ENCODE data around the gene MTCL3.

Gene MTCL3

DNA sequence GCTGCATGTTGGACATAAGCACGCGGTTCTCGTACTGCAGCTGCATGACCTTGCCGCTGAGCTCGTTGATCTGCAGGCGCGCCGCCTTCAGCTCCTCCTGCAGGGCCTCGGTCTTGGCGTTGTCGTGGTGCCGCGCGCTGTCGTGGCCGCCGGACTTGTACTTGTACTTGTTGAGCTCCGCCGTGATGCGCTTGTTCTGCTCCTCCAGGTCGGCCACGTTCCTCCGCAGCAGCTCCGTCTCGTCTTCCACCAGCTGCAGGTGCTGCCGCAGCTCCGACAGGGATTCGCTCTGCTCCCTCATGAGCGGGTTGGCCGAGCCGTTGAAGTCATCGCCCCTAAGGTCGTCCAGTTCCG is 43.3 kb downstream of the MTCL3 start:
- ATAC-seq: no peak
- Histone ChIP-seq H3K4me3 (ENCODE audit: low read depth in 2 of 2, low read length in 2 of 2) (no peak overlapping the region), H3K9me3 (ENCODE audit: control insufficient read depth, insufficient read depth, low read depth, low read length) (no peaks in the 10 kb centered on the region; the same call in 1 of the 2 replicates), H3K27ac (ENCODE audit: low read length) (no peak overlapping the region), H3K36me3 (ENCODE audit: control insufficient read depth, insufficient read depth, low read length) (no peaks in the 10 kb centered on the region), H3K27me3 (ENCODE audit: control insufficient read depth, insufficient read depth, low read length) (no peaks in the 10 kb centered on the region), H3K4me1 (ENCODE audit: control insufficient read depth, insufficient read depth, low read length) (no peaks in the 10 kb centered on the region; the same call in 1 of the 2 replicates)
- POLR2A ChIA-PET: no interaction called here
- intact Hi-C loops (cut with micrococcal nuclease; ENCODE audit: unreplicated experiment): no loop called here
- in situ Hi-C loops (cut with HindIII; ENCODE audit: low pct_unique_long_range_greater_than_20kb, low sequenced_read_pairs): no loop called here
- no TSS peak for BruUV-seq (replicated peaks)
- CTCF ChIA-PET: no interaction called here
- TF ChIP-seq POLR2AphosphoS5 (IDR thresholded peaks at IDR 0.05; ENCODE audit: low read depth, low read length): no peak
- TF ChIP-seq TCF7L2 (IDR thresholded peaks at IDR 0.05; ENCODE audit: low read depth, low read length): no peak
- TF ChIP-seq, protein P1, sequence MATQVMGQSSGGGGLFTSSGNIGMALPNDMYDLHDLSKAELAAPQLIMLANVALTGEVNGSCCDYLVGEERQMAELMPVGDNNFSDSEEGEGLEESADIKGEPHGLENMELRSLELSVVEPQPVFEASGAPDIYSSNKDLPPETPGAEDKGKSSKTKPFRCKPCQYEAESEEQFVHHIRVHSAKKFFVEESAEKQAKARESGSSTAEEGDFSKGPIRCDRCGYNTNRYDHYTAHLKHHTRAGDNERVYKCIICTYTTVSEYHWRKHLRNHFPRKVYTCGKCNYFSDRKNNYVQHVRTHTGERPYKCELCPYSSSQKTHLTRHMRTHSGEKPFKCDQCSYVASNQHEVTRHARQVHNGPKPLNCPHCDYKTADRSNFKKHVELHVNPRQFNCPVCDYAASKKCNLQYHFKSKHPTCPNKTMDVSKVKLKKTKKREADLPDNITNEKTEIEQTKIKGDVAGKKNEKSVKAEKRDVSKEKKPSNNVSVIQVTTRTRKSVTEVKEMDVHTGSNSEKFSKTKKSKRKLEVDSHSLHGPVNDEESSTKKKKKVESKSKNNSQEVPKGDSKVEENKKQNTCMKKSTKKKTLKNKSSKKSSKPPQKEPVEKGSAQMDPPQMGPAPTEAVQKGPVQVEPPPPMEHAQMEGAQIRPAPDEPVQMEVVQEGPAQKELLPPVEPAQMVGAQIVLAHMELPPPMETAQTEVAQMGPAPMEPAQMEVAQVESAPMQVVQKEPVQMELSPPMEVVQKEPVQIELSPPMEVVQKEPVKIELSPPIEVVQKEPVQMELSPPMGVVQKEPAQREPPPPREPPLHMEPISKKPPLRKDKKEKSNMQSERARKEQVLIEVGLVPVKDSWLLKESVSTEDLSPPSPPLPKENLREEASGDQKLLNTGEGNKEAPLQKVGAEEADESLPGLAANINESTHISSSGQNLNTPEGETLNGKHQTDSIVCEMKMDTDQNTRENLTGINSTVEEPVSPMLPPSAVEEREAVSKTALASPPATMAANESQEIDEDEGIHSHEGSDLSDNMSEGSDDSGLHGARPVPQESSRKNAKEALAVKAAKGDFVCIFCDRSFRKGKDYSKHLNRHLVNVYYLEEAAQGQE (IDR thresholded peaks at IDR 0.05; ENCODE audit: insufficient read depth in 1 of 2, low read depth in 2 of 2, low read length in 1 of 2): no peak
- TF ChIP-seq SIN3A (IDR thresholded peaks at IDR 0.05; ENCODE audit: borderline replicate concordance, insufficient read depth, low read depth, low read length): no peak
- TF ChIP-seq, protein P2, sequence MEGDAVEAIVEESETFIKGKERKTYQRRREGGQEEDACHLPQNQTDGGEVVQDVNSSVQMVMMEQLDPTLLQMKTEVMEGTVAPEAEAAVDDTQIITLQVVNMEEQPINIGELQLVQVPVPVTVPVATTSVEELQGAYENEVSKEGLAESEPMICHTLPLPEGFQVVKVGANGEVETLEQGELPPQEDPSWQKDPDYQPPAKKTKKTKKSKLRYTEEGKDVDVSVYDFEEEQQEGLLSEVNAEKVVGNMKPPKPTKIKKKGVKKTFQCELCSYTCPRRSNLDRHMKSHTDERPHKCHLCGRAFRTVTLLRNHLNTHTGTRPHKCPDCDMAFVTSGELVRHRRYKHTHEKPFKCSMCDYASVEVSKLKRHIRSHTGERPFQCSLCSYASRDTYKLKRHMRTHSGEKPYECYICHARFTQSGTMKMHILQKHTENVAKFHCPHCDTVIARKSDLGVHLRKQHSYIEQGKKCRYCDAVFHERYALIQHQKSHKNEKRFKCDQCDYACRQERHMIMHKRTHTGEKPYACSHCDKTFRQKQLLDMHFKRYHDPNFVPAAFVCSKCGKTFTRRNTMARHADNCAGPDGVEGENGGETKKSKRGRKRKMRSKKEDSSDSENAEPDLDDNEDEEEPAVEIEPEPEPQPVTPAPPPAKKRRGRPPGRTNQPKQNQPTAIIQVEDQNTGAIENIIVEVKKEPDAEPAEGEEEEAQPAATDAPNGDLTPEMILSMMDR (IDR thresholded peaks at IDR 0.05): no peak
- DNase-seq (ENCODE audit: low read depth, low spot score): no peak

DNA sequence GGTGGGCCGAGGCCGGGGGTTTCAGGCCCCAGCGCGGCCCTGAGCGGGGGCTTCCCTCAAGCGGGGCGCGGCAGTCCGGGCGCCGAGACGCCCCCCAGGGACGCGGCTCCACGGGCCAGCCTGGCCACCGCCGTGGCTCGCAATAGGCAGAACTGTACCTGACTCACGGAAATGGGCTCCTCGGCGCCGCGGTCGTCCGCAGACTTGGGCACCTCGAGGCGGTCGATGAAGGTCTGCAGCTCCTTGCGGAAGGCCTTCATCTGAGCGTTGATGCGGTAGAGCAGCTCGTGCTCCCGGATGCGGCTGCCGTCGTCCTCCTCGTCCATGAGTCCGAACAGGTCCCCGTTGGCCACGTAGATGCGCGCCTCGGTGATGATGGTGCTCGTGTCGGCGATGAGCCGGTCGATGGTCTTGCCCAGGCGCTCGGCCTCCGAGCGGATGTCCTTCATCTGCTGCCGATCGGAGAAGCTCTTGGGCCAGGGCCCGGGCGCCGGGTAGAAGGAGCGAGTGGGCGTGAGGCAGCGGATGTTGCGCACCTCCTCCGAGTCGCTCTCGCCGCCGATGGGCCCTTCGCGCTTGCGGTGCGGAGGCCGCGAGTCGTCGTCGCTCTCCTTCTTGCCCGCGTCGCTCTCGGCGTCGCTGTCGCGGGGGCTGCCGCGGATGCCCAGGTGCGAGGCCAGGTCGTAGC is 43.9 kb downstream of the MTCL3 start:
- Histone ChIP-seq H3K36me3 (ENCODE audit: control insufficient read depth, insufficient read depth, low read length) (no peaks in the 10 kb centered on the region), H3K27ac (ENCODE audit: low read length) (no peak overlapping the region), H3K4me3 (ENCODE audit: low read depth in 2 of 2, low read length in 2 of 2) (no peak overlapping the region), H3K4me1 (ENCODE audit: control insufficient read depth, insufficient read depth, low read length) (no peaks in the 10 kb centered on the region; the same call in 1 of the 2 replicates), H3K9me3 (ENCODE audit: control insufficient read depth, insufficient read depth, low read depth, low read length) (no peaks in the 10 kb centered on the region; the same call in 1 of the 2 replicates), H3K27me3 (ENCODE audit: control insufficient read depth, insufficient read depth, low read length) (no peaks in the 10 kb centered on the region)
- in situ Hi-C loops (cut with HindIII; ENCODE audit: low pct_unique_long_range_greater_than_20kb, low sequenced_read_pairs) (no loop called here), intact Hi-C loops (cut with micrococcal nuclease; ENCODE audit: unreplicated experiment) (no loop called here)
- TF ChIP-seq, protein P2 (IDR thresholded peaks at IDR 0.05): no peak
- TF ChIP-seq SIN3A (IDR thresholded peaks at IDR 0.05; ENCODE audit: borderline replicate concordance, insufficient read depth, low read depth, low read length): no peak
- TF ChIP-seq, protein P1 (IDR thresholded peaks at IDR 0.05; ENCODE audit: insufficient read depth in 1 of 2, low read depth in 2 of 2, low read length in 1 of 2): no peak
- TF ChIP-seq POLR2AphosphoS5 (IDR thresholded peaks at IDR 0.05; ENCODE audit: low read depth, low read length): no peak
- no peak for TF ChIP-seq TCF7L2 (IDR thresholded peaks at IDR 0.05; ENCODE audit: low read depth, low read length)
- ChIA-PET CTCF (no interaction called here), POLR2A (no interaction called here)
- DNase-seq (ENCODE audit: low read depth, low spot score) (no peak), ATAC-seq (no peak)
- BruUV-seq (replicated peaks): no TSS peak
